Right atrium auricular region (tissue), 2 donors: Measurements from ENCODE around the gene BRD4. TPM values are rescaled to one million over a fixed set of nuclear protein-coding genes. Genes with fewer than 3 reads are reported as not detected.

Source experiments
- DNase-seq: peaks from one replicate; pipeline ENCODE4 v3.0.0-alpha.2; 2019; ENCODE audit warnings: low spot score
- H3K27ac ChIP-seq, 2 donors: fragments of 200-600 bp; sonication (generic); 1 replicate in 1 of 2; 2 replicates in 1 of 2; pipeline ENCODE4 v1.5.1; 2016 to 2019
- H3K27me3 ChIP-seq, 2 donors: fragments of 200-600 bp; sonication (generic); one replicate each; pipeline versions ENCODE4 v1.5.1 to v1.6.0; 2017 to 2019
- H3K36me3 ChIP-seq: fragments of 200-600 bp; sonication (generic); one replicate; pipeline ENCODE4 v1.5.1; 2016
- H3K4me1 ChIP-seq, 2 donors: fragments of 200-600 bp; sonication (generic); one replicate each; pipeline versions ENCODE4 v1.5.1 to v1.6.0; 2017 to 2019
- H3K4me3 ChIP-seq, 2 donors: fragments of 200-600 bp; sonication (generic); 1 replicate in 1 of 2; 2 replicates in 1 of 2; pipeline ENCODE4 v1.5.1; 2017 to 2019; ENCODE audit warnings: mild to moderate bottlenecking in 1 of 2, moderate library complexity in 1 of 2
- H3K9me3 ChIP-seq, 2 donors: fragments of 200-600 bp; sonication (generic); one replicate each; pipeline ENCODE4 v1.5.1; 2019
- total RNA-seq, 2 donors: library from RNA; depleted of rRNA; stranded (reverse); fragments of >200 nt; gene quantifications; one replicate each; pipeline ENCODE4 v1.1.0, GENCODE V29; 2016
- TF ChIP-seq, protein P1 (sequence below), 2 donors: fragments of 200-600 bp; sonication (generic); IDR thresholded peaks; one replicate each; pipeline ENCODE4 v1.5.1; 2019; ENCODE audit warnings: antibody characterized with exemption in 2 of 2

The BRD4 gene
- total RNA-seq, 2 donors from 2014 or later = 23.6 to 41.0 TPM

DNA sequence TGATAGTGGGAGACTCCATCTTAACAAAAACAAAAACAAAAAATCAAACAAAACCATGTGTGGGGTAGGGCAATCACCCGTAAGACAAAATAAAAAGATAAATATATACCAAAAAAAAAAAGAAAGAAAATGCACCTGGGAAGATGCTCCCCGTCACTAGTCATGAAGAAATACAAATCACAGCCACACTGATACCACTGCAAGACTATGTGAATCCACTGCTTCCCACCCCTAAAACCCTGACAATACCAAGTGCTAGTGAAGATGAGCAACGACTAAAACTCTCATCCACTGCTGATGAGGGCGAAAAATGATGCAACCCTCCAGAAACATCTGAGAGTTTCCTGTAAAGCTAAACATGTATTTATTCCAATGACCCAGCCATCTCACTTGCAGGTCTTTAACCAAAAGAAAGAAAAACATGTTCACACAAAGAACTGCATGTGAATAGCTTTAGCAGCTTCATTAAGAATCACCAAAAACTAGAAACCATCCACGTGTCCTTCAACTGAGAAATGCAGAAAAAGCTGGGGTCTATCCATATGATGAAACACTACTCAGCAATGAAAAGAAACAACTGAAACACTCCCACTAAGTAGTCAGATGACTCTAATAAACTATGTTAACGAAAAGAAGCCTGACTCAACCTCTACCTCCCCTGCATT lies 31.7 kb downstream of the BRD4 start:
- no peak for DNase-seq
- H3K36me3 ChIP-seq = no peaks in the 10 kb centered on the region
- peaks cover 0 to 89% of the 10 kb centered on the region in 2 donors for H3K4me1 ChIP-seq
- no peaks in the 10 kb centered on the region for H3K9me3 ChIP-seq
- TF ChIP-seq, protein P1, sequence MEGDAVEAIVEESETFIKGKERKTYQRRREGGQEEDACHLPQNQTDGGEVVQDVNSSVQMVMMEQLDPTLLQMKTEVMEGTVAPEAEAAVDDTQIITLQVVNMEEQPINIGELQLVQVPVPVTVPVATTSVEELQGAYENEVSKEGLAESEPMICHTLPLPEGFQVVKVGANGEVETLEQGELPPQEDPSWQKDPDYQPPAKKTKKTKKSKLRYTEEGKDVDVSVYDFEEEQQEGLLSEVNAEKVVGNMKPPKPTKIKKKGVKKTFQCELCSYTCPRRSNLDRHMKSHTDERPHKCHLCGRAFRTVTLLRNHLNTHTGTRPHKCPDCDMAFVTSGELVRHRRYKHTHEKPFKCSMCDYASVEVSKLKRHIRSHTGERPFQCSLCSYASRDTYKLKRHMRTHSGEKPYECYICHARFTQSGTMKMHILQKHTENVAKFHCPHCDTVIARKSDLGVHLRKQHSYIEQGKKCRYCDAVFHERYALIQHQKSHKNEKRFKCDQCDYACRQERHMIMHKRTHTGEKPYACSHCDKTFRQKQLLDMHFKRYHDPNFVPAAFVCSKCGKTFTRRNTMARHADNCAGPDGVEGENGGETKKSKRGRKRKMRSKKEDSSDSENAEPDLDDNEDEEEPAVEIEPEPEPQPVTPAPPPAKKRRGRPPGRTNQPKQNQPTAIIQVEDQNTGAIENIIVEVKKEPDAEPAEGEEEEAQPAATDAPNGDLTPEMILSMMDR (IDR thresholded peaks at IDR 0.05) = no peak
- H3K4me3 ChIP-seq = no peak overlapping the region
- no peak overlapping the region for H3K27ac ChIP-seq
- H3K27me3 ChIP-seq = no peaks in the 10 kb centered on the region

DNA sequence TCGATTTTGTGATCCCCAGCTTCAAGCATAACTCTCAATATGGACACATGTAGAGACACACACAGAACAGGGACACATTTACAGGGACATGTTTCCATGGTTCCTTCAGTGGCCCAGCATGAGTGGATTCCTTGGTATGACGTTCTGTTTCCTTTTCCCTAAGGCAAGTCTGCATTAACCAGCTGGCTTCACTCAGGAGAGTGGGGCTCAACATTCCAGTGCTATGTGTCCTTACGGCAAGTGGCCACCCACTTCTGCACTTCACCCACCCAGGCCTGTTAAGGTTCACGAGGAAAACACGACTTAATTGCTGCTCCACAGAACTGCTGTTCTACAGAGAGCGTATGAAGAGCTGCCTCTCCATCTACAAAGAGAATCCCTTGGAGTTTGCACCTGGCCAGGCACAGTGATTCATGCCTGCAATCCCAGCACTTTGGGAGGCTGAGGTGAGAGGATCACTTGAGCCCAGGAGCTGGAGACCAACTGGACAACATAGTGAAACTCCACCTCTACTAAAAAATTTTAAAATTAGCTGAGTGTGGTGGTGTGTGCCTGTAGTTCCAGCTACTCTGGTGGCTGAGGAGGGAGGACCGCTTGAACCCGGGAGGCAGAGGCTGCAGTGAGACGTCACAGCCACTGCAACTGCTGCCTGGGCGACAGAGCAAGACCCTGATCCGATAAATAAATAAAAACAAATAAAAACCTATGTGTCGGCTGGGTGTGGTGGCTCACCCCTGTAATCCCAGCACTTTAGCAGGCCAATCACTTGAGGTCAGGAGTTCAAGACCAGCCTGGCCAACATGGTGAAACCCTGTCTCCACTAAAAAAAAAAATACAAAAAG lies 32.5 kb downstream of the BRD4 start:
- H3K27me3 ChIP-seq = no peaks in the 10 kb centered on the region
- no peak overlapping the region for H3K4me3 ChIP-seq
- H3K9me3 ChIP-seq = no peaks in the 10 kb centered on the region
- peak overlapping the region in 1 of 2 donors; percentile 18 for H3K27ac ChIP-seq
- no peak for DNase-seq
- peaks cover 0 to 89% of the 10 kb centered on the region in 2 donors for H3K4me1 ChIP-seq
- H3K36me3 ChIP-seq = no peaks in the 10 kb centered on the region
- TF ChIP-seq, protein P1 (IDR thresholded peaks at IDR 0.05) = no peak

DNA sequence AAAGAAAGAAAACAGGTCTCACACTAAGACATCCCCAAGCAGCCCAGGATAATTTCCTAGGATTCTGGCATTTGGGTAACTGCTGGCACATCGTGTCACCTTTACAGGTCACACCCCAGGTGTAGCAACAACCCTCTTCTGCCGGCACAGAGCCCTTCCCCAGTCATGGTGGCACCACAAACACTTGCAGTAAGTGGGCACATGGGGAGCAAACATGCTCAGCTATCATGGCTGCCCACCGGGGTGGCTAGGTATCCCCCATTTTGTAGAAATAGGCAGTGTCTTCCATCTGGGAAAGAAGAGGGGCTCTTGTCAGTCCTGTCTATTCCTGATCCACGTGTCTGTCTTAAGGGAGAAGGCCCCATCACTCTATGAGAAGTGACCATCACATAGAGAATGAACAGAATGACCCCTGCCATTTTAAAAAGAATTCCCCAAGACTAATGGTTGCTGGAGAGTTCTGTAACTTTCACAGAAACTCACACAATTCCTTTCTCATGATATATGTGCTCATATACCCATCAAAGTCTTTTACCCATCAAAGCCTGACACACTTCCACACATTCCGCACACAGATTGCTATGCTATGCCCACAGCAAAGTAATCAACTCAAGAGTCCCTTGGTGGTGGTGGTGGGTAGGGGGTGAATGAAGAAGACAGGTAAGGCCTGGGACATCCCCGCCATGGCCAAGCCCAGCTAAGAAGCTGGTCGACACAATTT lies 33.3 kb downstream of the BRD4 start:
- H3K4me3 ChIP-seq = no peak overlapping the region
- no peaks in the 10 kb centered on the region for H3K27me3 ChIP-seq
- H3K36me3 ChIP-seq = no peaks in the 10 kb centered on the region
- TF ChIP-seq, protein P1 (IDR thresholded peaks at IDR 0.05) = no peak
- no peak for DNase-seq
- peak overlapping the region in 1 of 2 donors; percentile 18 for H3K27ac ChIP-seq
- H3K4me1 ChIP-seq = peaks cover 0 to 89% of the 10 kb centered on the region in 2 donors
- H3K9me3 ChIP-seq = no peaks in the 10 kb centered on the region

DNA sequence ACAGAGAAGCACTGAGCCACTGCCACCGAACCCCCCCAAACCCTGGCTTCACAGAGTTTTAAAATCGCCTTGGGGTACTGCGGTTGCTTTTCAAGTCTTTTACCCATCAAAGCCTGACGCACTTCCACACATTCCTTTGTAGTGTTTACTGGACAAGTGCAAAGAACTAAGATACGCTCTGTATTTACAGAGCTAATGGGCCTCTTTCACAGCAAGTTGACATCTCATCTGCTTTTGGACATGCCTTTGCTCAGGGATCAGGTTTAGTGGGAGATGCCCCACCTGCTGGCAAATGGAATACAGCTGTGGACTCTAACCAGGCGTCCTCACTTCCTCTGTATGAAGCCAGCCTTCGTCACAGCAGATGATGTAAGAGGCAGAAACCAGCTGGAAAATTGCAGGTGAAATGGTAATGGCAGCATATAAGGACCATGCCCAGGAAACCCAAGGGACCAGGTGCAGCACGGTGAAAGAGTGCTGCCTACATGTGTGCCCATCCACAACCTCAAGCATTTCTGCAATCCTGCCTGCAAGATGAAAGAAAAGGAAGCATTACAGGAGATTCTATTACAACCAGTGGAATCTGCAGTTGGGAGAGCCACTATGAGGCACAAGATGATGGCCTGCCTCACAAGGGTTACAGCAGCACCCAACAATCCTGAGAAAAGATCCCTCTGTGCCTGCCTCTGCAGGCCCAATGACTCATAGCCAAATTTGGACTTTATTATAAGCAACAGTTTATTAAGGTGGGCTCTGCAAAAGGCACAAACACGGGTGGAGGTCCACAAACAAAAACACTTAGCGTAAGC lies 34.7 kb downstream of the BRD4 start:
- Histone ChIP-seq H3K4me1 (peaks cover 0 to 91% of the 10 kb centered on the region in 2 donors), H3K27me3 (no peaks in the 10 kb centered on the region), H3K36me3 (no peaks in the 10 kb centered on the region), H3K9me3 (no peaks in the 10 kb centered on the region), H3K4me3 (no peak overlapping the region), H3K27ac (peak overlapping the region in 1 of 2 donors; percentile 27)
- DNase-seq = no peak
- TF ChIP-seq, protein P1 (IDR thresholded peaks at IDR 0.05) = no peak

DNA sequence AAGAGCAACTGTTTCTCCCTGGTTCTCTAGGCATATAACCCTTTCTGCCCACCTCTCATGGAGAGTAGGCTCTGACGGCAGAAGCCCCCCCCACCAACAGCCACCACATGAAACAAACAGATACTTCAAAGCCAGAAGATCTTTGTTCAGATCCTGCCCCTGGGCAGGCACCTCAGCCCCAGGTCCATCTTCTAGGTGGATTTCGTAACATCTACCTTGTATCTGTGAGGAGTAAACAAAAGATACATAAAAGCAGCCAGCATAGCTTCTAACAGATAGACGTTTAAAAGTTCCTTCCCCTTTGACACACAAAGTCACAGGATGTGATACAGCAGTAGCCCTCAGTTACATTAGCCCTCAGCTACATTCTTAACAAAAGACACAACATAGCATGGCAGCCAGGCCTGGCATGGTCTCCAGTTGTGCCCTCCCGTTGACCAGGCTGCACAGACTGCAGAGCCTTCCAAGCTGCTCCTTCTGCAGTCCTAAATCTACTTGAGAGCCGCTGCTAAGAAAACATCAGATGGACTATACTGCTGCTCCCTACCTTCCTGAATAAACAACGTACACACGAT lies 35.4 kb downstream of the BRD4 start:
- peak overlapping the region; percentile 27 to 62 for H3K27ac ChIP-seq
- no peak overlapping the region for H3K4me3 ChIP-seq
- H3K4me1 ChIP-seq = peaks cover 0 to 92% of the 10 kb centered on the region in 2 donors
- TF ChIP-seq, protein P1 (IDR thresholded peaks at IDR 0.05) = no peak
- no peaks in the 10 kb centered on the region for H3K36me3 ChIP-seq
- DNase-seq = no peak
- no peaks in the 10 kb centered on the region for H3K27me3 ChIP-seq
- no peaks in the 10 kb centered on the region for H3K9me3 ChIP-seq
